Activated CD8-positive, alpha-beta memory T cell treated with anti-CD3 and anti-CD28 coated beads, Interleukin-2, amount 10 ng/mL, durations not matched to agents 7 days and 5 days (primary cell): ENCODE results near the gene CLEC2A. TPM values are rescaled to one million over a fixed set of nuclear protein-coding genes. Genes with fewer than 3 reads are reported as not detected.
"Not testable (repeated sequence)": the region's sequence is repeated elsewhere in the genome, so short reads cannot be mapped to it uniquely, and the experiment has no call there.

Experiments
- ATAC-seq: fragments of 150-1000 bp; cut with Tn5 transposase; one replicate; pipeline ENCODE4 v1.10.0; 2021; ENCODE audit warnings: moderate library complexity
- CTCF ChIA-PET: fragments of 350-600 bp; sonication (Branson Sonifier 250); formaldehyde crosslinking; loops from one replicate; lab custom pipeline; 2021; ENCODE audit warnings: antibody characterized with exemption; lab: Charles Lee
- DNase-seq: peaks from one replicate; pipeline ENCODE4 v3.0.0-alpha.2; 2020
- H3K27ac Mint-ChIP-seq: one replicate; pipeline ENCODE4 v1.8.0; 2021; ENCODE audit warnings: mild to moderate bottlenecking, mixed read lengths
- H3K27me3 Mint-ChIP-seq: one replicate; pipeline ENCODE4 v1.8.0; 2021; ENCODE audit warnings: mixed read lengths
- H3K36me3 Mint-ChIP-seq: one replicate; pipeline ENCODE4 v1.8.0; 2021; ENCODE audit warnings: mild to moderate bottlenecking, mixed read lengths
- H3K4me1 Mint-ChIP-seq: one replicate; pipeline ENCODE4 v1.8.0; 2021; ENCODE audit warnings: mixed read lengths
- H3K4me3 Mint-ChIP-seq: one replicate; pipeline ENCODE4 v1.8.0; 2021; ENCODE audit warnings: mild to moderate bottlenecking, moderate library complexity, mixed read lengths
- H3K9me3 Mint-ChIP-seq: one replicate; pipeline ENCODE4 v1.8.0; 2022; ENCODE audit warnings: low read depth, mixed read lengths
- total RNA-seq, 2 experiments: library from RNA; stranded (reverse); gene quantifications; one replicate each; pipeline ENCODE4 v1.2.3, GENCODE V29; 2021

CLEC2A gene
- not detected for total RNA-seq

- peaks cover 16% of the 10 kb centered on the region for H3K27me3 Mint-ChIP-seq
- no peak within 1 kb of the TSS for H3K4me3 Mint-ChIP-seq
- DNase-seq: no peak
- ATAC-seq: no peak
- no peaks in the 10 kb centered on the region for H3K36me3 Mint-ChIP-seq
- no peaks in the 10 kb centered on the region for H3K9me3 Mint-ChIP-seq
- H3K4me1 Mint-ChIP-seq: peaks cover 9% of the 10 kb centered on the region
- CTCF ChIA-PET: interaction anchor here (0.5 to 1.9 kb wide), 3 partner anchors 8 to 119 kb away, joined by 3 to 8 read pairs (median 4); no protein-coding TSS in a partner anchor
- H3K27ac Mint-ChIP-seq: no peak within 1 kb of the TSS
Measured at GRCh38 chr12:9932270-9932669, at the start of gene CLEC2A. Gene CLEC2A, minus strand, starts transcription at chr12:9932370. Its CDS starts 41 bp downstream, at chr12:9932329.

DNA sequence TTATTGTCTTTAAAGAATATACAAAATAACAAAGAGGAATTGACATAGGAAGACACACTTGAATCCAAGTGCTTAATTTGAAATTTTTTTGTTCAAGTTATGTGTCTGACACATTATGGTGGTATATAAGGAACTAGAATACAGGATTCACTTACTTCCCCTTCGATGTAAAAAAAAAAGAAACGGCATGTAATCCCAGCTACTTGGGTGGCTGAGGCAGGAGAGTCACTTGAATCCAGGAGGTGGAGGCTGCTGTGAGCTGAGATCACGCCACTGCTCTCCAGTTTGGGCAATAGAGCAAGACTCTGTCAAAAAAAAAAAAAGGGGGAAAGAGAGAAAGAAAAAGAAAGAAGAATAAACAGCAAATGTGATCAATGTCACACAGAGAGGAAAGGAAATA lies 48.0 kb upstream of the CLEC2A start:
- peaks cover 9% of the 10 kb centered on the region for H3K27me3 Mint-ChIP-seq
- peaks cover 4% of the 10 kb centered on the region for H3K36me3 Mint-ChIP-seq

GRCh38 chr12:9977916-9978315 lies 45.7 kb upstream of the CLEC2A start:
- ATAC-seq (no peak), DNase-seq (no peak)
- no peak overlapping the region for H3K27ac Mint-ChIP-seq
- H3K36me3 Mint-ChIP-seq: peaks cover 8% of the 10 kb centered on the region
- H3K4me1 Mint-ChIP-seq: no peaks in the 10 kb centered on the region
- H3K27me3 Mint-ChIP-seq: peaks cover 18% of the 10 kb centered on the region
- CTCF ChIA-PET: interaction anchor here (0.9 to 1.0 kb wide), 2 partner anchors 9 to 38 kb away, joined by 3 read pairs; no protein-coding TSS in a partner anchor
- H3K4me3 Mint-ChIP-seq: no peak overlapping the region
- H3K9me3 Mint-ChIP-seq: peaks cover 7% of the 10 kb centered on the region

More for the DNA sequence above, 48.0 kb upstream of the CLEC2A start:
- Mint-ChIP-seq H3K9me3 (peaks cover 5% of the 10 kb centered on the region), H3K27ac (no peak overlapping the region), H3K4me3 (no peak overlapping the region), H3K4me1 (no peaks in the 10 kb centered on the region)
- DNase-seq (no peak), ATAC-seq (no peak)
- CTCF ChIA-PET: no interaction called here

DNA sequence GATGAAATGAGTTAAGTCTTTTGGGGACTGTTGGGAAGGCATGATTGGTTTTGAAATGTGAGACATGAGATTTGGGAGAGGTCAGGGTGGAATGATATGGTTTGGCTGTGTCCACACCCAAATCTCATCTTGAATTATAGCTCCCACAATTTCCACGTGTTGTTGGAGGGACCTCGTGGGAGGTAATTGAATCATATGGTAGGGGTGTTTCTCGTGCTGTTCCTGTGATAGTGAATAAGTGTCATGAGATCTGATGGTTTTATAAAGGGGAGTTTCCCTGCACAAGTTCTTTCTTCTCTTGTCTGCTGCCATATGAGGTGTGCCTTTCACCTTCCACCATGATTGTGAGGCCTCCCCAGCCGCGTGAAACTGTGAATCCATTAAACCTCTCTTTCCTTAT lies 44.5 kb upstream of the CLEC2A start:
- H3K4me1 Mint-ChIP-seq, CTCF ChIA-PET, H3K4me3 Mint-ChIP-seq: not testable (repeated sequence)

GRCh38 chr12:9975614-9976013 lies 43.4 kb upstream of the CLEC2A start:
- H3K36me3 Mint-ChIP-seq: peaks cover 8% of the 10 kb centered on the region
- peaks cover 22% of the 10 kb centered on the region for H3K27me3 Mint-ChIP-seq
- no peaks in the 10 kb centered on the region for H3K4me1 Mint-ChIP-seq
- CTCF ChIA-PET: no interaction called here
- no peak for DNase-seq
- H3K4me3 Mint-ChIP-seq: no peak overlapping the region
- ATAC-seq: no peak
- H3K27ac Mint-ChIP-seq: no peak overlapping the region
- peaks cover 7% of the 10 kb centered on the region for H3K9me3 Mint-ChIP-seq

More for the DNA sequence above, 44.5 kb upstream of the CLEC2A start:
- not testable (repeated sequence) for H3K27ac Mint-ChIP-seq, DNase-seq, H3K36me3 Mint-ChIP-seq, ATAC-seq, H3K9me3 Mint-ChIP-seq
- H3K27me3 Mint-ChIP-seq: peaks cover 21% of the 10 kb centered on the region

DNA sequence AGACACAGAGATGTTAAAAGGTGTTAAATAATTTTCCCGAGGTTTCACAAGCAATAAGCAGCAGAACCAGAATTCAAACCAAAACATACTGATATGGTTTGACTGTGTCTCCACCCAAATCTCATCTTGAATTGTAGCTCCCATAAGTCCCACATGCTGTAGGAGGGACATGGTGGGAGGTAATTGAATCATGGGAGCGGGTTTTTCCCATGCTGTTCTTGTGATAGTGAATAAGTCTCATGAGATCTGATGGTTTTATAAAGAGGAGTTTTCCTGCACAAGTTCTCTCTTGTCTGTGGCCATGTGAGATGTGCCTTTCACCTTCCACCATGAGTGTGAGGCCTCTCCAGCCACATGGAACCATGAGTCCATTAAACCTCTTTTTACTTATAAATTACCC lies 42.6 kb upstream of the CLEC2A start:
- H3K4me1 Mint-ChIP-seq, H3K27ac Mint-ChIP-seq, H3K9me3 Mint-ChIP-seq, DNase-seq, H3K36me3 Mint-ChIP-seq, ATAC-seq, CTCF ChIA-PET, H3K4me3 Mint-ChIP-seq: not testable (repeated sequence)
- peaks cover 16% of the 10 kb centered on the region for H3K27me3 Mint-ChIP-seq

GRCh38 chr12:9973949-9974348 lies 41.8 kb upstream of the CLEC2A start:
- ATAC-seq: no peak
- Mint-ChIP-seq H3K9me3 (peaks cover 7% of the 10 kb centered on the region), H3K4me1 (no peaks in the 10 kb centered on the region), H3K36me3 (peaks cover 8% of the 10 kb centered on the region), H3K27me3 (peaks cover 15% of the 10 kb centered on the region), H3K4me3 (no peak overlapping the region), H3K27ac (no peak overlapping the region)
- no peak for DNase-seq
- CTCF ChIA-PET: no interaction called here

DNA sequence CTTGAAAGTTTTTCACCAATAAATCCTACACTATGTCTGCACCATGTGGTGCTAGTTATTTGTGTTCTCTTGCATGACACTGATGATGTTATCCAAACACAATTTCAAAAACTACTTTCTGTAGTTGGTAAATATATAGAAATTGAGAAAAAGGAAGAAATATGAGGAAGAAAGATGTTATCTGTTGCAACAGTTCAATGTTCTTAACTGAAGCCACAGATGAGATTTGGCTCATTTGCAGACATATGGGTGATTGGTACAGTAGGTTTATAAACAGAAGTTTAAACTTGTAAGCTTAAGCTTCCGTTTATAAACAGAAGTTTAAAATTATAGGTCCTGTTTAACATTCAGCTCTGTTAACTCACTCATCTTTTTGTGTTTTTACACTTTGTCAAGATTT lies 39.0 kb upstream of the CLEC2A start, which contains the start of gene CLEC12A:
Gene CLEC12A, plus strand, starts transcription at position 229 of the 400 bp plus-strand sequence. CDS start 188 bp downstream, outside the sequence.
- CTCF ChIA-PET: no interaction called here
- no peaks in the 10 kb centered on the region for H3K4me1 Mint-ChIP-seq
- peaks cover 5% of the 10 kb centered on the region for H3K9me3 Mint-ChIP-seq
- no peak within 1 kb of the TSS for H3K4me3 Mint-ChIP-seq
- no peak within 1 kb of the TSS for H3K27ac Mint-ChIP-seq
- H3K27me3 Mint-ChIP-seq: peaks cover 15% of the 10 kb centered on the region
- ATAC-seq (no peak), DNase-seq (no peak)
- H3K36me3 Mint-ChIP-seq: peaks cover 6% of the 10 kb centered on the region

DNA sequence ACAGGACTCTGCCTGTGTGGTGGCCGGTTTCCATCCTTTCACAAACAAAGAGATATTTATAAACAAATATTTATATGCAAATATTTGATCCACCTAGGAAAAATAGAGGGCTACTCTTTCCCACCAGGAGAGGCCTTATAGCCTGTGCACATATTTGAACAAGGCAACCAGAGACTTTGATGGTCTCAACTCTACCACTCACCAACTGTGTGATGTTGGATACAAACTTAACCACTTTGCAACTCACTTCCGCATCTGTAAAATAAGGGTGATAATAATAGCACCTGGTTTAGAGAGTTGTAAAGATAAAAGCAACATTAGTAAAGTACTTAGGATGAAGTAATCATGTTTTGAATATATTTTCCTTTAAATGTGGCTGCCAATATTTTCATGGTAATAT lies 37.5 kb upstream of the CLEC2A start:
- ATAC-seq (no peak), DNase-seq (no peak)
- CTCF ChIA-PET: no interaction called here
- no peaks in the 10 kb centered on the region for H3K36me3 Mint-ChIP-seq
- H3K27ac Mint-ChIP-seq: no peak overlapping the region
- no peak overlapping the region for H3K4me3 Mint-ChIP-seq
- no peaks in the 10 kb centered on the region for H3K9me3 Mint-ChIP-seq
- H3K4me1 Mint-ChIP-seq: no peaks in the 10 kb centered on the region
- peaks cover 15% of the 10 kb centered on the region for H3K27me3 Mint-ChIP-seq

GRCh38 chr12:9961901-9962300 lies 29.7 kb upstream of the CLEC2A start:
- DNase-seq: no peak
- CTCF ChIA-PET: interaction anchor here (1.5 kb wide), 1 partner anchor 22 kb away, joined by 3 read pairs; no protein-coding TSS in a partner anchor
- Mint-ChIP-seq H3K27me3 (no peaks in the 10 kb centered on the region), H3K9me3 (no peaks in the 10 kb centered on the region), H3K4me3 (no peak overlapping the region), H3K36me3 (peaks cover 1% of the 10 kb centered on the region), H3K4me1 (peaks cover 30% of the 10 kb centered on the region), H3K27ac (no peak overlapping the region)
- ATAC-seq: no peak

GRCh38 chr12:9961106-9961505 lies 28.9 kb upstream of the CLEC2A start:
- Mint-ChIP-seq H3K4me1 (peaks cover 35% of the 10 kb centered on the region), H3K27ac (no peak overlapping the region), H3K9me3 (no peaks in the 10 kb centered on the region), H3K27me3 (no peaks in the 10 kb centered on the region), H3K36me3 (peaks cover 1% of the 10 kb centered on the region), H3K4me3 (no peak overlapping the region)
- CTCF ChIA-PET: interaction anchor here (1.5 kb wide), 1 partner anchor 21 kb away, joined by 3 read pairs; no protein-coding TSS in a partner anchor
- no peak for ATAC-seq
- no peak for DNase-seq

DNA sequence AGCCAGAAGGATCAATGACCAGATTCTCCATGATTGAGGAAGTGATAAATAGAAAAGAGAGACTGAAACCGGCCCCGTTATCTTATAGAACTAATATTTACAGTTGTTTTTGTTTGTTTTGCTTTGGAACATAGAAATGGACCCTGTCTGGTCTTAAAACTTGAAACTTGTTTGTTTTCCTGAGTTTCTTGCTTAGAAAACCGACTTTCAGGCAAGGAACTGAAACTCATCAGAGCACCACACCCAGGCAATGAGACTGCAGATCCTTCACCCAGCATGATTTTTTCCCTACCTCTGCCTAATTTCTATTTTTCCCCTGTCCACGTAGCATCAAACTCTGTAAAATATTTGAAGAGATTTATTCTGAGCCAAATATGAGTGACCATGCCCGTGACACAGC lies 28.4 kb upstream of the CLEC2A start:
- Mint-ChIP-seq H3K4me3 (no peak overlapping the region), H3K9me3 (no peaks in the 10 kb centered on the region), H3K4me1 (peaks cover 39% of the 10 kb centered on the region), H3K27me3 (no peaks in the 10 kb centered on the region), H3K27ac (no peak overlapping the region), H3K36me3 (peaks cover 1% of the 10 kb centered on the region)
- CTCF ChIA-PET: no interaction called here
- no peak for ATAC-seq
- DNase-seq: no peak

GRCh38 chr12:9957834-9958233 lies 25.7 kb upstream of the CLEC2A start:
- DNase-seq (no peak), ATAC-seq (peak; percentile 55)
- H3K9me3 Mint-ChIP-seq: no peaks in the 10 kb centered on the region
- H3K36me3 Mint-ChIP-seq: peaks cover 1% of the 10 kb centered on the region
- peaks cover 42% of the 10 kb centered on the region for H3K4me1 Mint-ChIP-seq
- H3K27me3 Mint-ChIP-seq: no peaks in the 10 kb centered on the region
- CTCF ChIA-PET: interaction anchor here (1.1 kb wide), 1 partner anchor 11 kb away, joined by 3 read pairs; no protein-coding TSS in a partner anchor
- no peak overlapping the region for H3K4me3 Mint-ChIP-seq
- H3K27ac Mint-ChIP-seq: no peak overlapping the region

- ATAC-seq, H3K4me3 Mint-ChIP-seq, H3K27ac Mint-ChIP-seq, H3K27me3 Mint-ChIP-seq, DNase-seq, CTCF ChIA-PET, H3K36me3 Mint-ChIP-seq, H3K9me3 Mint-ChIP-seq: not testable (repeated sequence)
- H3K4me1 Mint-ChIP-seq: peaks cover 61% of the 10 kb centered on the region
Measured at GRCh38 chr12:9952954-9953729, 21.0 kb upstream of the CLEC2A start.
